GM18508 (cell line): ENCODE data around the gene ACVR2A.

Experiments used
- ATAC-seq: cut with Tn5 transposase; IDR thresholded peaks from one replicate; pipeline ENCODE4 v1.9.1; 2021; ENCODE audit warnings: moderate number of reproducible peaks; ENCODE audit not compliant: insufficient read depth, unreplicated experiment

The ACVR2A gene

DNA sequence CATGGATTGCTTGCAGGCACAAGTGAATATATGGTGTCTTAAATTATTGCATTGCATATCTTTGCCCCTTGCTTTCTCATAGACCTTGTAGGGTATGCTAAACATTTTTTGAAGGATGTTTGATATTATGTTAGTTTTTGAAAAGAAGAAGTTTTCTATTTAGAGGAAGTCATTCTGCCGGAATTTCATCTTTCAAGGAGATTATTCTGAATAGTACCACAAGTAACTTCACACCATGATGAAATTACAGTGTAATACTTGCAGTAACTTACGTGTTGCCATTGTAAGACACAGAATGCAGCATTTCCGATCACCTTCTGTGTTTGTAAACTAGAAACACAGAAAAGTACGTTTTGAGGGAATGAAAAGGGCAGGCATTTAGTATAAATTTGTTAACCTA lies 71.9 kb downstream of the ACVR2A start:
- ATAC-seq: no peak

DNA sequence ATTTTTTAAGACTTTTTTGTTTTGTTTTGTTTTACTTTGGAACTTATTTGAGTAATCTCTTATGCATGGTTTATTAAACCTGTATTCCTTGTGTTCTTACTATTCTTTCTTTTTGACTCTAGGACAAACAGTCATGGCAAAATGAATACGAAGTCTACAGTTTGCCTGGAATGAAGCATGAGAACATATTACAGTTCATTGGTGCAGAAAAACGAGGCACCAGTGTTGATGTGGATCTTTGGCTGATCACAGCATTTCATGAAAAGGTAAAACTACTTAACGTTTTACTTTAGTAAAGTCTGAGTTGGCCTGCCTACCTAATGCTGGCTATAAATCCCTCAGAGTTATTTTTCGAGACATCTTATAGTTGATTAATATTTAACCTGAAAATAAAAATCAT lies 72.3 kb downstream of the ACVR2A start:
- ATAC-seq: no peak

DNA sequence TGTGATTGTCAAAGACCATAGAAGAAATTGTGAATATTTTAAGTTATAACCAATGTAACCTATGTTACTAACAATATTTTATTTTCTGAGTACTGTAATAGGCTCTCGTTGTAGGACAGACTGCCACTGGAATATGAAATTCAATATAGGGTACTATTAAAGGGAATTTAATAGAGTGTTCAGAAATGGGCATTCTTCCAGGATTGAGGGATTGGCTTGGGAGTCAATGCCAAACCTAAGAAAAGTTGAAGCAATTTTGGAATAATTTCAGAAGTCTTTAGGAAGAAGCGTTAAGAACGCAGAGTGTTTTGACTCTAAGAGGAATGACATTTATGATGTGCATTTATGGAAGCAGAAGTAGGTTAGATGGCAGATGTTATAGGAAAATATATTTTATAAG lies 79.0 kb downstream of the ACVR2A start:
- ATAC-seq: no peak

DNA sequence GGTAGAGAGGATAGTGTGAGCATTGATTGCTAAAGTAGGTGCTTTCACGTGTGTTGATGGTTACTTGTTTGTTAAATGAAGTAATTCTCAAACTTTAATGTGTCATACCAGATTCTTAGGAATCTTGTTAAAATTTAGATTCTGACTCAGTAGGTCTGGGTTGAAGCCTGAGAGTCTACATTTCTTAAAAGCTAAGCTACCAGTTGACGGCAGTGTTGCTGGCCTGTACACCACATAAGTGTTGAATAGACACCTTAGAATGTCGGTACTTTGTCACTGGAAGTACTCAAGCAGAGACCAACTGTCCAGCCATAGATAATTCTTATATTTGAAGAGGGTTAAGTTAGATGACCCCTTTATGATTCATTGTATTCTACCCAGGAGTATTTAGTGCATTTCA lies 79.8 kb downstream of the ACVR2A start:
- ATAC-seq: no peak

DNA sequence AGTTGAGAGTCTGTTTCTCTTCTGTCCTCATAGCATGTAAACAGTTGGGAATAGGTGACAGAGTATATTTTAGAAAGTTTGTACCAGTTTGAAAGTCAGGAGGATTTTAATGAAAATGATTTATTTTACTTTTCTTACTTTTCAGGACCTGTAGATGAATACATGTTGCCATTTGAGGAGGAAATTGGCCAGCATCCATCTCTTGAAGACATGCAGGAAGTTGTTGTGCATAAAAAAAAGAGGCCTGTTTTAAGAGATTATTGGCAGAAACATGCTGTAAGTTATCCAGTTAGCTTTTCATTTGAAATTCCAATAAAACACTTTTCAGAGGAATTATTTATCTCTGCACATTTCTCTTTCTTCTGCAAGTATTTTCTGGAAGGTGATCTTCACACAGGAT lies 81.1 kb downstream of the ACVR2A start:
- ATAC-seq: no peak

DNA sequence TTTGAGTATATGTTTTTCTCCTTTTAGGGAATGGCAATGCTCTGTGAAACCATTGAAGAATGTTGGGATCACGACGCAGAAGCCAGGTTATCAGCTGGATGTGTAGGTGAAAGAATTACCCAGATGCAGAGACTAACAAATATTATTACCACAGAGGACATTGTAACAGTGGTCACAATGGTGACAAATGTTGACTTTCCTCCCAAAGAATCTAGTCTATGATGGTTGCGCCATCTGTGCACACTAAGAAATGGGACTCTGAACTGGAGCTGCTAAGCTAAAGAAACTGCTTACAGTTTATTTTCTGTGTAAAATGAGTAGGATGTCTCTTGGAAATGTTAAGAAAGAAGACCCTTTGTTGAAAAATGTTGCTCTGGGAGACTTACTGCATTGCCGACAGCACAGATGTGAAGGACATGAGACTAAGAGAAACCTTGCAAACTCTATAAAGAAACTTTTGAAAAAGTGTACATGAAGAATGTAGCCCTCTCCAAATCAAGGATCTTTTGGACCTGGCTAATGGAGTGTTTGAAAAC lies 82.3 kb downstream of the ACVR2A start:
- ATAC-seq: no peak

DNA sequence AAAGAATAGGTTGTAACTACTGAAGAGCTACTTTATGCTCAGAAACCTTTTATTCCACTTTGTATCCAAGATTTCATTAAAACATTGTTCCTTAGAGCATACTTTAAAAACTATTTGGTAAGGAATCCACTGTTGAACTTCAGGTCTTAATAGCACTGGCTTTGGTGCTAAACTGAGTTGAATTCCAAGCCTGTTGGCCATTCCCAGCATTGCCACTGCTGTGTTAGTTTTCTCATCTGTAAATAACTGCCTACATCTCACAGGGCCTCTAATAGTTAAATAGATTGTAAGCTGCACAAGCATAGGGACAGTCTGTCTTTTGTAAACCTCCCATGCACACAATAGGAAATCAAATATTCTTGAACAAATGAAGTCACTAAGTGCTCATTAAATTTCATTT lies 89.1 kb downstream of the ACVR2A start:
- ATAC-seq: no peak

DNA sequence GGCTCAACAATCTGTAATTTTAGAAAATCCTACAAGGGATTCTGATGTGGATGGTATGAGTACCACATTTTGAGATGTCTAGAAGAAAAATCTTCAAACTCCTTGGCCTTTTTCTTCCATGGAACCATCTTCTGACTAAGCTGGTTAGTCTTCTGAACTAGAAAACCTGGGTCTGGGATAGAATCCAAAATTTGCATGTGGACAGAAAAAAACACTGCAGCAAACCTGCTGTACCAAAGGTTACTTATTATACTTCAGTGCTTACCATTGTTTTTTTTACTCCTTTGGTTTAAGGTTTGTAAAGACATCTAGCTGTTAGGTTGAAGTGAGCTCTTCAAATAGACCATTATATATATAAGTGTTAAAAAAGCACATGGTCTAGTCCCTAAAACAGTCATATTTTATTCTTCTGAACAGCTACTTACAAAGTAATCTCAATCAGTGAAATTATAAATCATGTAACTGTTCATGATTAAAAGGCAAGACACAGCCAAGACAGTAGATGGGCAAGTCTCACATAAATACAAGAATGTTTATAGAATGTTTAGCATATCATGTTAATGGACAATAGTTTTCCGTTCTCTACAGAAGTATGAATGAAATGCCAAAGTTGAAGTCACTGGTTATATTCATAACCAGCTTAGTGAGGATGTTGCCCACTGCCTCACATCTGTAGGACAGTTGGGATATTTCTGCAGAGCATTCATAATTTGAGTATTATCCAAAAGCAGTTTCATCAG lies 90.2 kb downstream of the ACVR2A start:
- no peak for ATAC-seq

DNA sequence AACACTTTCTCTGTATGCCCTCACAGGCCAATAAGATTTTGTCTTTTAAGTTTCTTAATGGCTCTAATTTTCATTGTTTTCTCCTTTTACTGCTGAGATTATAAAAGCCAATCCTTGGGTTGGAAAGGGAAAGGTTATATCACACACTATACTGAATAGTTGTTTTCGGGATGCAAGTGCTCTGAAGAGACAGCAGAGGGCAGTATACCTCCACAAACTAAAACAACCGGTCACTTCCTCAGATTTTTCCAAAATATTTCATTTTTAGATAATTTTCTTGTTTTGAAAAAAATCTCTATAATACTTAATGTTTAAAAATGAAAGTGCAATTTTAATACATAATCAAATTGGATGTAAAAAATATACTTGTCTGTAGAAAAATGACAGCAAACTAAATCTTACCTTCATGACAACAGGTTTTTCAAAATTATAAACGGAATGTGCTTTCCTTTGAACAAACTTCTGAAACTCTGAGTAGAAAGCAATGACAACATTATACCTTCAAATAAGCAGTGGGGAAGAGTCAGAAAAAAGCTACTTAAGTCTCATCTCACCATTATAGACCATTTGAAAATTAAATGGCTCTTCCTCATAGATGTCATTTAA lies 93.0 kb downstream of the ACVR2A start:
- ATAC-seq: no peak

DNA sequence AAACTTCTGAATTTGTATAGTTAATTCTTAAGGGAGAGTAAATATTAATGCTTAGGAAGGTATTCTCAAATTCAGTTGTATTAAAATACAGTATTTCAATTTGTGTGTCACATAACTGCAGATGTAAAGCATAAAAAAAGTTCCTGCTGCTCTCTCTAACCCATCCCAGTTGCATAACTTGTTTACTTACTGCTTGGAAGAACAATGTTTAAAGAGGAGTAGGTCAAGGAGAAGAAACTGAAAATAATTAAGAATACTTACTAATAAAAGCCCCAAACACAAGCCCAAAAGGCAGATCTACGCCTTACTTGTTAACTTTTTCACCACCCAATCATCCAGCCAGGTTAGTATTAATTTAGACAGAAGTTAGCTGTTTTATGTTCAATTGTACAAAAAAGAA lies 94.5 kb downstream of the ACVR2A start:
- ATAC-seq: no peak

DNA sequence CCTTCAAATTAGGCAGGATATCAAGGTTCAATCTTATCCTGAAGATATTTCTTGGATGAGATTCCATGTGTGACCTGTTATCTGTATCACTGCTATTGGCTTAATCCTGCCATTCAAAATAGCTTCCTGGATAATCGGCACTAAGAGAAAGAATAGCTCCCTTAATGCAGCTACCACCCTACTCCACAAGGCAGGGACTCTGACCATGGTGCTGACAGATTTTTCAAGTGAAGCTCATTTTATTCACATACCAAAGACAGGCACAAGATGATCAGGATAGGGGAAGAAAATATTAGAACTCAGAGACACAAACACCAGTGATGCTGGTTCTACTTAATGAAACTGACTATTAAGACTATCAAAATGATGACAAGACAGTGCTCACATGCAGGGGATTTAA lies 100.8 kb downstream of the ACVR2A start:
- ATAC-seq: no peak

DNA sequence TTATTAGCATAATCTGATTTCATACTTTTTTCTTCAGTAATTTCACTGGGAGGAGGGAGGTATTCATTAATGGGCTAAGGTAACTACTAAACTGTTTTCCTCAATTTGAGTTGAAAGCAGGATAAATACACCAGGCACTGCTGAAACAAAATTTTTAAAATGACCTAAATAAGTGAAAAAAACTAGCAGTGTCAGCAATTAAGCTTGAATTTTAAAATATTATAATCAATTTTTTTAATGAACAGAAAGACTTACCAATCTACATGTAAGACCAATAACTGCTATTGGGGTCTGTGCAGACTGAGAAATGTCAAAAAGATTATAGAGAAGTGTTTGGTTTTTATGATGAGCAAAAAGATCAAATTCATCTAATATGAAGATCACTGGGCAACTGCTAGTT lies 107.3 kb downstream of the ACVR2A start:
- ATAC-seq: no peak

DNA sequence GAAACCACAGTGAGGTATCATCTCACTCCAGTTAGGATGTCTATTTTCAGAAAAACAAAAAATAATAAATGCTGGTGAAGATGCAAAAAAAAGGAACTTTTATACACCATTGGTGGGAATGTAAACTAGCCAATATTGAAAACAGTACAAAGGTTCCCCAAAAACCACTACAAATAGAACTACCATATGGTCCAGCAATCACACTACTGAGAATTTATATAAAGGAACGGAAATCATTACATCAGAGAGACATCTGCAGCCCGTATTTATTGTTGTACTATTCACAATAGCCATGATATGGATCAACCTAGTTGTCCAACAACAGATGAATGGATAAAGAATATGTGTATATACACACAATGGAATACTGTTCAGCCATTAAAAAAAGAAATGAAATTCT lies 123.7 kb downstream of the ACVR2A start:
- no peak for ATAC-seq

DNA sequence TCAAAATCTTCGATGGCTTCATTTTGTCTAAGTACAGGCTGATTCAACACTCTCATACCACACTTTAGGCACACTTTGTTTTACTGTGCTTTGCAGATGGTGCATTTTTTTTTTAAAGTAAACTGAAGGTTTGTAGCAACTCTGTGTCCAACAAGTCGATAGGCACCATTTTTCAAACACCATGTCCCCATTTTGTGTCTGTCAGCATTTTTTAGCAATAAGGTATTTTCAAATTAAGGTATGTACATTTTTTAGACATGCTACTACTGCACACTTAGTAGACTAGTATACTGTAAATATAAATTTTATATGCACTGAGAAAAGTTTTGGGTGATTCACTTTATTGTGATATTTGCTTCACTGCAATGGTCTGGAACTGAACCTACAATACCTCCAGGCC lies 131.3 kb downstream of the ACVR2A start:
- ATAC-seq: no peak

DNA sequence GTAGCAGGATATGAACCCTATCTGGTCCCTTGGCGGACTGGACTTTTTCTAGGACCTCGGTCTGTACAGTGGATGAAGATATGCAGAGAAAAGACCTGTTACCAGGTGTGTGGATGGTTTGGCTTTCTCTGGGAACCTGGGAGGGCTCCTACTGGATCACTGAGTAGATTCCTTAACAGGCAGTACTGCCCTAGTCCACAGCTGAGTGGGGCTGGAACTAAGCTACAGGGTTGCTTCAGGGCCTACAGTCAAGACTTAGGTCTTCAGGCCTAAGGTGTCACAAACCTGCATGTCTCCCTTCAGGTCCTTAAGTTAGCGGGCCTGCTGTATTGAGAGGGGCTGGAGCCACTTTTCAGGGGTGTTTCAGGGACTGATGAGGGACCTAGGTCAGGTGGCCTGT lies 132.8 kb downstream of the ACVR2A start:
- no peak for ATAC-seq
